Measurements from ENCODE around the gene CDC123.

GRCh38 chr10:12212454-12212853 lies 16.5 kb downstream of the CDC123 start:
- TF ChIP-seq JUND (IDR thresholded peaks at IDR 0.05) (no peak), RAD21 (IDR thresholded peaks at IDR 0.05) (no peak), YY1 (IDR thresholded peaks at IDR 0.05) (no peak)
